HG03280 (cell line): Measurements from ENCODE around the gene GRAMD1A.
"Not testable (repeated sequence)": the region's sequence is repeated elsewhere in the genome, so short reads cannot be mapped to it uniquely, and the experiment has no call there.

Experiments
- ATAC-seq: cut with Tn5 transposase; IDR thresholded peaks from one replicate; pipeline ENCODE4 v1.9.1; 2021; ENCODE audit warnings: mild to moderate bottlenecking, moderate library complexity; ENCODE audit not compliant: unreplicated experiment

GRAMD1A gene

DNA sequence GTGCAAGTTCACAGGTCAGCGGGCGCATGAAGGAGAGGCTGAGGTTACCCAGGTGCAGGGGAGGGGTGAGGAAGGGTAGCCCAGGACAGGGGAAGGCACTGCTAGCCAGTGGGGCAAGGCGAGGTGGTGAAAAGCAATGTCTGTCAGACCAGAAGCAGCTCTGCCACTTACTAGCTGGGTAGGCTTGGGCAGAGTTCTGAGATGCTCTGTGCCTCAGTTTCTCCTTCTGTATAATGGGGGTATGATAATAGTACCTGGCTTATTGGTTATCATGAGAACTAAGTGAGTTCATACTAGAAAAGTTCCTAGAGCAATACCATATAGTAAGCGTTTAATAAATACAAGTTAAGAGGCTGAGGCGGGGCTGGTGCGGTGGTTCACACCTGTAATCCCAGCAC lies 15.8 kb downstream of the GRAMD1A start:
- ATAC-seq = no peak

DNA sequence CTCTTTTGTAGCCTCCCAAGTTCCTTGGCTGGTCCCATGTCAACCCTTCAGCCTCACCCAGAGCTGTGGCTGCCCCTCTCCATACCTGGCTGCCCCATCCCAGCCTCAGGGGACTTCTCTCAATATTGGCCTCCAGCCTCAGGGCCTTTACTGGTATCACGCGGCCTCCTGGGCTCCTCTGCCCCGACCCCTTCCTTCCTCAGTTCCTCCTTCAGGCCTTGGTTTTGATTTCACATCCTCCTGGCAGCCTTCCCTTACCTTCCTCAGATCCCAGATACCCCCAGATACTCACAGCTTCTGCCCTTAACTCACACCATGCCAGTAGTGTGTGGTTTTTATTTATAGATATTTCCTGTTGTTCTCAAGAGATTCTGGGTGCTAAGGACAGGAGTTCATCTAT lies 17.4 kb downstream of the GRAMD1A start:
- ATAC-seq = no peak

DNA sequence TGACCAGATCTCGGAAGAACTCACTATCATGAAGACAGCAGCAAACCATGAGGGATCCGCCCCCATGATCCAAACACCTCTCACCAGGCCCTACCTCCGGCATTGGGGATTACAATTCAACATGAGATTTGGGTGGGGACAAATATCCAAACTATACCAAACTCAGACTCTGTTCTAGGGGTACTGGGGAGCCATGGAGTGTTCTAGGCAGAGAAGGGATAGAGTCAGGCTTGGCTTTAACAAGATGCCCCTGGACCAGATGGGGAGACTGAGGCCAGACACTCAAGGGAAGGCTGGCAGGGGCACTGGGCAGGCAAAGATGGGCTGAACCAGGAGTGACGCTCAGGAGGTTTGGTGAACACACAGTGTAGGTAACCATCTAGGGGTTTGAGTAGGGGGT lies 18.3 kb downstream of the GRAMD1A start:
- no peak for ATAC-seq

GRCh38 chr19:35019144-35019543 lies 19.0 kb downstream of the GRAMD1A start:
- no peak for ATAC-seq

DNA sequence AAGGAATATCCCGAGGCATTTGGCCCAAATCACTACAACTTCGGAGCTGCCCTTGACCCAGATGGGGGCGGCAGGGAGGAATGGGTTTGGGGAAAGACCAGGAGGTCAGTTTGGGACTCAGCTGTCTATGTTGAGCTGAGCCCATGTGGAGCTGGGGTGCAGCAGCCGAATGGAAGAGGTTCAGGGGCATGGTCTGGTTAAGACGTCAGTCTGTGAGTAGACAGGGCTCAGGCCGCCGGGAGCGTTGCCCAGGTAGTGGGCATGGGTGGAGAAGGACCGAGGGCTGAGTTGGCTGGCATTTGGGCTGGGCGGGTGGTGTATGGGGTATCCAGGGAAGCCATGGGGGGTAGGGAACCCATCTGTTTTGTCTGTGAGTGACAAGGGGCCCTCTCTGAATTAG lies 20.9 kb downstream of the GRAMD1A start:
- ATAC-seq = no peak

DNA sequence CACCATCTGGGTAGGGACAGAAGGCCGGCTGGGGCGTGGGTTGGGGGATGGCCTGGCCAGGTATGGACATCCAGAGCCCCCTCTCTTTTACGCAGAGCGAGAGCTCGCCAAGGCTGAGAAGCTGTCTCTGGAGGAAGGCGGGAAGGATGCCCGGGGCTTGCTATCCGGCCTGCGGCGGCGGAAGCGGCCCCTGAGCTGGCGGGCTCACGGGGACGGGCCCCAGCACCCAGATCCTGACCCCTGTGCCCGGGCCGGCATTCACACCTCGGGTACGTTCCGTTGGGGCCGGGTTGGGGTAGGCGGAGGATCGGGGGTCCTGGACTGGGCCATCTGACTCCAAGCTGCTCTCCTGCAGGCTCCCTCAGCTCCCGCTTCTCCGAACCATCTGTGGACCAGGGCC lies 21.5 kb downstream of the GRAMD1A start:
- no peak for ATAC-seq

DNA sequence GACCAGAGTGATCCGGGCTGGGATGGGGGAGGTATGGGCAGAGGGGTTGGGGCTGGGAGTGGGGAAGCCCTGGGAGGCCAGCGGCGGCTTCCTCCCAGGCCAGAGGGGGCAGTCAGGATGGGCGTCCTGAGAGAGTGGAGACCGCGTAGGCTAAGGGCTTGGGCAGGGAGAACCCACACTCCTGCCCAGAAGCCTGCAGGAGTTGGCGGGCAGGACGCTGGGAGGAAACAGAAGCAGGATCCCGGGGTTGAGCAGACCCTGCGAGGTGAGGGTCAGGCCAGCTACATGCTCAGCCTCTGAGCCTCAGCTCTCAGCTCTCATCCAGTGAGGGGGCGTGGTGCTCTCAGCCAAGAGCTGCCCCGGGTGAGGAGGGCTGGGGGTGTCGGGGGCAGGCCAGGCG lies 22.3 kb downstream of the GRAMD1A start:
- ATAC-seq = no peak

GRCh38 chr19:35023428-35023827 lies 23.3 kb downstream of the GRAMD1A start:
- no peak for ATAC-seq

DNA sequence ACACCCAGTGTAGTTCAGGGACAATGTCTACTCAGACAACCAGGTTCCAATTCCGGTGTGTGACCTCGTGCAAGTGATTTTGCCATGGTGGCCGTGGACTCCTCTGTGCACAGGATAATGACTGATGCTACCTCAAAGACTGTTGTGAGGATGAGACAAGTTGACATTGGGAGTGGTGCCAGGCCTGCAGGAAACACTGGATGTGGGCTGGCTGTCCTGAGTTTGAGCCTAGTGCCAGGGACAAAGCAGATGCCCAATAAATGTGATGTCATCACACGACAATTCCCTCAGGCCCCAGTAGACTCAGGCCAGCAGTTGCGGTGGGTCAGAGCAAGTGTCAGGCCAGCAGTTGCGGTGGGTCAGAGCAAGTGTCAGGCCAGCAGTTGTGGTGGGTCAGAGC lies 24.0 kb downstream of the GRAMD1A start:
- ATAC-seq = no peak

- ATAC-seq = no peak
Measured at GRCh38 chr19:35025969-35026368, 25.8 kb downstream of the GRAMD1A start.

GRCh38 chr19:35026418-35026817 lies 26.3 kb downstream of the GRAMD1A start:
- no peak for ATAC-seq

DNA sequence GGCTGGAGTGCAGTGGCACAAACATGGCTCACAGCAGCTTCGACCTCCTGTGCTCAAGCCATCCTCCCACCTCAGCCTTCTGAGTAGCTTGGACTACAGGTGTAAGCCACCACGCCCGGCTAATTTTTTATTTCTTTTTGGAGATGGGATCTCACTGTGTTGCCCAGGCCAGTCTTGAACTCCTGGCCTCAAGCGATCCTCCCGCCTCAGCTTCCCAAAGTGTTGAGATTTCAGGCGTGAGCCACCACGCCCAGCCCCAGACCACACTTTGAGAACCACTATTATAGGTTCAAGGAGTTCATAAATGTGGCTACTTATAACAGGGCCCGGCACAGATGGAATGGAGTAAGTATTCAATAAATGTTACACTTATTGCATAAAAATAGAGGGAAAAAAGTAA lies 26.9 kb downstream of the GRAMD1A start:
- ATAC-seq = no peak

DNA sequence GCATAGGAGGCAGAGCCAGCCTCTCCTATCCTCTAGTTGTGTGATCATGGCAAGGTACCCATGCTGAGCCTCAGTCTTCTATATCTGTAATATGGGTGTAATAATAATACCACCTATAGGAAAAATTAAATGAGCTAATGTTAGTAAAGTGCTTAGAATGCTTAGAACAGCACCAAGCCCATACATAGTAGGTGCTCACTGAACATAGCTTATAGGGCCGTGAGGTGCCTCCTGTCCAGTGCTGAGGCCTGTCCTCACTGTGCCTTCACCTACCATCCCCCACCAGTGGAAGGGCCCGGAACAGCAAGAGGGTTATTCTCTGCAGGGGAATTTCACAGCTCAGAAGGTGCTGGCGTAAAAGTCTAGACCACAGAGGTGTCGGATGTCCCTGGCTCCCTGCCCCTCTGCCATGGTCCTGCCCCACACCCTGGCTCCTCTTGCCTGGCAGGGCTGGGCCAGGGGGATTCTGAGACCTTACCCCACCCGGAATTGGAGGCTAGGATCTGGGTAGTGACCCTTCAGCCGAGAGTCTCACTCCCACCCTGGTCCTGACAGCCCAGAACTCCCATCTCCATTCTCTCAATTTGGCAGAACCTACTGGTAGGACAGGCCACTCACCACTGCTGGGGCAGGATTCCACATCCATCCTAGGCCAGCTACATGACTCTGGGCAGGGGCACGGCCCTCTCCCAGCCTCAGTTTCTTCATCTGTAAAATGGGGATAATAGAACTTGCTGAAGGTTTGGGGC lies 27.9 kb downstream of the GRAMD1A start:
- ATAC-seq = no peak

GRCh38 chr19:35028600-35028885 lies 28.4 kb downstream of the GRAMD1A start:
- ATAC-seq = not testable (repeated sequence)

GRCh38 chr19:35029275-35029736 lies 29.2 kb downstream of the GRAMD1A start:
- ATAC-seq = not testable (repeated sequence)

DNA sequence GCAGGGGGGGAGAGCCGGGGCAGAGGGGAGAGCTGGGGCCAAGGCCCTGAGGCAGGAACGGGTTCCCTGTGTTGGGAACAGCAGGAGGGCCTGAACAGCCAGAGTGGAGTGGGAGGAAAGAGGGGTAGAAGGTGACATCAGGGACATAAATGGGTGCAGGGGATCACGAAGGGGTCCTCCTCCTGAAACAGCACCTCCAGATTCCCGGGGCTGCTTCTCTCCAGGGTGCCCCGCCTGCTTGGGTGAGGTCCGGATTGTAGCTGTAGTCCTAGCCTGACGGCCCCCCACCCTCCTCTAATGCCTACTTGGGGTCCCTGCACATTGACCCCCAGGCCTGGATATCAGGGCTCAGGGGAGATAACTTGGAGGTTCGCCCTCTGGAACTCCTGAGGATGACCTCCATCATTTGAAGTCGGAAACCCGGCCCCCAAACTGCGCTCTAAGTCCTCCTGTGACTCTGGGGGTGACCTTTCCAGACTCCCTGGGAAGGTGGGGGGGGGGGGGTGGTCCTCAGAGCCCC lies 29.7 kb downstream of the GRAMD1A start:
- no peak for ATAC-seq

- no peak for ATAC-seq
Measured at GRCh38 chr19:35030257-35031071, 30.3 kb downstream of the GRAMD1A start, which contains the start of gene SCN1B. Gene SCN1B, plus strand, starts transcription at chr19:35030470. Its CDS starts 351 bp downstream, at chr19:35030821.

GRCh38 chr19:35031072-35031881 lies 31.2 kb downstream of the GRAMD1A start:
- no peak for ATAC-seq

DNA sequence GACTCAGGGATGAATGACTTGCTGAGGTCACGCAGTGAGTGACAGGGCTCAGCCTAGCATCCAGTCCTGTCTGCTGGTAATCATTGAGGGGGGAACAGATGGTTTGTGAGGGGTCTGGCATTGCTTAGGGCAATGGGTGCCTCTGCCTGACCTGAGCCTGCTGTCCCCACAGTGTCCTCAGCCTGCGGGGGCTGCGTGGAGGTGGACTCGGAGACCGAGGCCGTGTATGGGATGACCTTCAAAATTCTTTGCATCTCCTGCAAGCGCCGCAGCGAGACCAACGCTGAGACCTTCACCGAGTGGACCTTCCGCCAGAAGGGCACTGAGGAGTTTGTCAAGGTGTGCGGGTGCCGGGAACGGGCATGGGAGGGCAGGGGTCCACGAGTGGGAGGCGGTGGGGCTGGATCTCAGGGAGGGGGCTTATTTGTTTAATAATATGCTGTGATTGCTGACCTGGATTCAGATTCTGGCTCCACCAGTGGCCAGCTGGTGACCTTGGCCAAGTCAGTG lies 32.3 kb downstream of the GRAMD1A start:
- no peak for ATAC-seq

DNA sequence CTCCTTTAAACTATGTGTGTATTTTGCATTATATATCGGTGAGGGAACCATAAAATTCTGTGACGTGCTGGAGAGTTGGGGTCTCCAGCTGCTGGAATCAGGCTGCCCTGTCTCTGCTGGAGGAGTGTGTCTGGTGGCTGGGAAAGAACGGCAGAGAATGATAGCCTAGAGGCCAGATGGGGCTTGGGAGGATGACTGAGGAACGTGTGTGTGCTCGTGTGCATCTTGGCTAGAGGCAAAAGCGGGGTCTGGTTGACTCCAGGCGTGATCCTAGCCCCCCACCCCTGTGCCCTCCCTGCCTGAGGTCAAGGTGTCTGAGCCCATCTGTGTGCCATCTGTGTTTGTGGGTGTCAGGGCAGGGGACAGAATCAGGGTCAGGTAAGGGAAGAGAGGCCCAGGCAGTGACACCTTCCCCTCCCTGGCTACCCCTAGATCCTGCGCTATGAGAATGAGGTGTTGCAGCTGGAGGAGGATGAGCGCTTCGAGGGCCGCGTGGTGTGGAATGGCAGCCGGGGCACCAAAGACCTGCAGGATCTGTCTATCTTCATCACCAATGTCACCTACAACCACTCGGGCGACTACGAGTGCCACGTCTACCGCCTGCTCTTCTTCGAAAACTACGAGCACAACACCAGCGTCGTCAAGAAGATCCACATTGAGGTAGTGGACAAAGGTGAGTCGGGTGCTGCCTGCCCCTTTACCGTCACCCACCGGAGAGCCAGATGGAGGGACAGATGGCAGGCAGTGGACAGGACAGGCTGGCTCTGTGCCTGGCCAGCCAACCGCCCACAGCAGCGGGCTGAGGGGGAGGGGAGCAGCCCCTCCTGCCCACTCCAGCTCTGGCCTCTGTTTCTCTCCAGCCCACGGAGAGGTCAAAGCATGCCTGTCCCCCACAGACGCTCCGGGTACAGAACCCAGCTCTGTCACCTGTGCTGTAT lies 33.2 kb downstream of the GRAMD1A start:
- no peak for ATAC-seq
